GM21515 (cell line): ENCODE results near the gene DLG2.
"Not testable (repeated sequence)": the region's sequence is repeated elsewhere in the genome, so short reads cannot be mapped to it uniquely, and the experiment has no call there.

Source experiments
- ATAC-seq: cut with Tn5 transposase; IDR thresholded peaks from one replicate; pipeline ENCODE4 v1.9.1; 2021; ENCODE audit not compliant: unreplicated experiment

The DLG2 gene

GRCh38 chr11:85472953-85473352 is 154.2 kb downstream of the DLG2 start:
- ATAC-seq: no peak

GRCh38 chr11:85464283-85464682 is 162.9 kb downstream of the DLG2 start:
- no peak for ATAC-seq

- no peak for ATAC-seq
These were observed 167.8 kb downstream of the DLG2 start for GRCh38 chr11:85459304-85459703.

GRCh38 chr11:85444479-85444878 is 182.7 kb downstream of the DLG2 start:
- no peak for ATAC-seq

GRCh38 chr11:85440273-85440672 is 186.9 kb downstream of the DLG2 start:
- no peak for ATAC-seq

- ATAC-seq: no peak
These were observed 188.8 kb downstream of the DLG2 start for GRCh38 chr11:85438328-85438727.

- no peak for ATAC-seq
These were observed 195.8 kb downstream of the DLG2 start for GRCh38 chr11:85431319-85431718.

- ATAC-seq: no peak
These were observed 203.3 kb downstream of the DLG2 start for GRCh38 chr11:85423794-85424193.

GRCh38 chr11:85423316-85423715 is 203.8 kb downstream of the DLG2 start:
- ATAC-seq: no peak

GRCh38 chr11:85414175-85414574 is 213.0 kb downstream of the DLG2 start:
- no peak for ATAC-seq

GRCh38 chr11:85407648-85408047 is 219.5 kb downstream of the DLG2 start:
- no peak for ATAC-seq

GRCh38 chr11:85406841-85407240 is 220.3 kb downstream of the DLG2 start:
- ATAC-seq: no peak

GRCh38 chr11:85406316-85406715 is 220.8 kb downstream of the DLG2 start:
- no peak for ATAC-seq

- ATAC-seq: not testable (repeated sequence)
These were observed 231.6 kb downstream of the DLG2 start for GRCh38 chr11:85395515-85396055.

GRCh38 chr11:85394283-85394682 is 232.9 kb downstream of the DLG2 start:
- no peak for ATAC-seq

- no peak for ATAC-seq
These were observed 236.0 kb downstream of the DLG2 start for GRCh38 chr11:85391141-85391540.

- ATAC-seq: no peak
These were observed 241.6 kb downstream of the DLG2 start for GRCh38 chr11:85385547-85385946.

GRCh38 chr11:85385111-85385510 is 242.0 kb downstream of the DLG2 start:
- no peak for ATAC-seq

GRCh38 chr11:85379066-85379465 is 248.1 kb downstream of the DLG2 start:
- no peak for ATAC-seq

- ATAC-seq: no peak
These were observed 249.2 kb downstream of the DLG2 start for GRCh38 chr11:85377901-85378300.

- no peak for ATAC-seq
These were observed 267.3 kb downstream of the DLG2 start for GRCh38 chr11:85359859-85360258.

GRCh38 chr11:85355921-85356320 is 271.2 kb downstream of the DLG2 start:
- no peak for ATAC-seq

GRCh38 chr11:85349539-85349938 is 277.6 kb downstream of the DLG2 start:
- ATAC-seq: not testable (repeated sequence)

- ATAC-seq: no peak
These were observed 278.2 kb downstream of the DLG2 start for GRCh38 chr11:85348945-85349344.
